Measurements from ENCODE around the gene ATF4.
A peak's percentile ranks its signal among the peaks of the same experiment; 100 is the strongest.

The ATF4 gene, protein sequence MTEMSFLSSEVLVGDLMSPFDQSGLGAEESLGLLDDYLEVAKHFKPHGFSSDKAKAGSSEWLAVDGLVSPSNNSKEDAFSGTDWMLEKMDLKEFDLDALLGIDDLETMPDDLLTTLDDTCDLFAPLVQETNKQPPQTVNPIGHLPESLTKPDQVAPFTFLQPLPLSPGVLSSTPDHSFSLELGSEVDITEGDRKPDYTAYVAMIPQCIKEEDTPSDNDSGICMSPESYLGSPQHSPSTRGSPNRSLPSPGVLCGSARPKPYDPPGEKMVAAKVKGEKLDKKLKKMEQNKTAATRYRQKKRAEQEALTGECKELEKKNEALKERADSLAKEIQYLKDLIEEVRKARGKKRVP

DNA sequence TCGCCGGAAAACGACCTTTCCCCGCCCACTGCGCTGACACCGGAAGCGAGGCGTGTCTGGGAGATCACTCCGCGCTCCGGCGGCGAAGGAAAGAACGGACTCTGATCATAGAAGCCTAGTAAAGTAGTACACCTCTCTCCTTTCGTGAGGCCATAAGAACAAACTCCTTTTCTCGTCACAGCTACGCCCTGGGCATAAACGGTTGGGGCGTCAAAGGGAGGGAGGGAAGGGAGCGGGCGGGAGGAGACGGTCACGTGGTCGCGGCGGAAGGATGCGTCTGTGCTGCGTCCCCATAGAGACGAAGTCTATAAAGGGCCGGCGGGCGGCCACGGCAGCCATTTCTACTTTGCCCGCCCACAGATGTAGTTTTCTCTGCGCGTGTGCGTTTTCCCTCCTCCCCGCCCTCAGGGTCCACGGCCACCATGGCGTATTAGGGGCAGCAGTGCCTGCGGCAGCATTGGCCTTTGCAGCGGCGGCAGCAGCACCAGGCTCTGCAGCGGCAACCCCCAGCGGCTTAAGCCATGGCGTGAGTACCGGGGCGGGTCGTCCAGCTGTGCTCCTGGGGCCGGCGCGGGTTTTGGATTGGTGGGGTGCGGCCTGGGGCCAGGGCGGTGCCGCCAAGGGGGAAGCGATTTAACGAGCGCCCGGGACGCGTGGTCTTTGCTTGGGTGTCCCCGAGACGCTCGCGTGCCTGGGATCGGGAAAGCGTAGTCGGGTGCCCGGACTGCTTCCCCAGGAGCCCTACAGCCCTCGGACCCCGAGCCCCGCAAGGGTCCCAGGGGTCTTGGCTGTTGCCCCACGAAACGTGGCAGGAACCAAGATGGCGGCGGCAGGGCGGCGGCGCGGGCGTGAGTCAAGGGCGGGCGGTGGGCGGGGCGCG is at the start of gene ATF4:
ATF4 (plus strand) TSS at position 337 of the 880 bp plus-strand sequence. CDS start 884 bp downstream, outside the sequence.
- peak; percentile 76 to 88 for DNase-seq

GRCh38 chr22:39471381-39472141 is 48.8 kb upstream of the ATF4 start:
- DNase-seq = no peak

- DNase-seq = no peak
Observed at GRCh38 chr22:39472570-39473556, 47.5 kb upstream of the ATF4 start.

DNA sequence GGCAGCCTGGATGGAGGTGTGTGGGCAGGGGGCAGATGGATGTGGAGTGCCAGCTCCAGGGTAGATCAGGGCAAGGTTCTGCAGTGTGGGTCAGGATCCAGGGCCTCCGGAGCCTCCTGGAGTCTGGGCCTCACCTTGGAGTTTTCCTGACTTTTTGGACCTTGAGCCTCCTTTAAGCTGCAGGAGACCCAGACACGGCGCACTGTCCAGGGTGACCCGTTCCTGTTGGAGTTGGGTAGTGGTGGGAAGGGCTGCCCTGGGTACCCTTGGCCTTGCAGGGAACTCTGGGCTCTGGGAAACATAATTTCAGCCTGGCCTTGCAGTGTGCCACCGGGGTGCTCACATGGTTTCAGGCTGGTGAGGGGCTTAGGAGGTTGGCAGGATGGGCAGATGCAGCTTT is 46.5 kb upstream of the ATF4 start:
- no peak for DNase-seq

- DNase-seq = no peak
Observed at GRCh38 chr22:39474351-39475111, 45.8 kb upstream of the ATF4 start.

DNA sequence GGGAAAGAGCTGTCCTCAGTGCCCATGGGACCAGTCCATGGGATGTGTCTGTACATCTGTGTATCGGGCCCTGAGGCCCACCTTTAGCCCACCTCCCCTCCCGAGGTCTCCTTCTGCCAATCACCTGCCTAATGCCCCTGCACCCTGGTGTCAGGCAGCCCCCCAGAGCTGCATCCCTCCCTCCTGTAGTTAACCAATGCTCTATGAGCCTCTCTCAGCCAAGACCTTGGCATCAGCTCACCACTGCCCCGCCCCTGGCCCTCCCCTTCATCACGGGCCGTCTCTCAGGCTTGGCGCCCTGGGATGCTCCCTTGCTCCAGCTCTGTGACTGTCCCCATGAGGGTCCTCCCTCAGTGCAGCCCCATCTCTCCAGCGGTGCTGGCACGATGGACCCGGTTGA is 45.0 kb upstream of the ATF4 start:
- DNase-seq = no peak

- DNase-seq = no peak
Observed at GRCh38 chr22:39475902-39476301, 44.5 kb upstream of the ATF4 start.

- no peak for DNase-seq
Observed at GRCh38 chr22:39476664-39477063, 43.7 kb upstream of the ATF4 start.

- no peak for DNase-seq
Observed at GRCh38 chr22:39477542-39477941, 42.8 kb upstream of the ATF4 start.

DNA sequence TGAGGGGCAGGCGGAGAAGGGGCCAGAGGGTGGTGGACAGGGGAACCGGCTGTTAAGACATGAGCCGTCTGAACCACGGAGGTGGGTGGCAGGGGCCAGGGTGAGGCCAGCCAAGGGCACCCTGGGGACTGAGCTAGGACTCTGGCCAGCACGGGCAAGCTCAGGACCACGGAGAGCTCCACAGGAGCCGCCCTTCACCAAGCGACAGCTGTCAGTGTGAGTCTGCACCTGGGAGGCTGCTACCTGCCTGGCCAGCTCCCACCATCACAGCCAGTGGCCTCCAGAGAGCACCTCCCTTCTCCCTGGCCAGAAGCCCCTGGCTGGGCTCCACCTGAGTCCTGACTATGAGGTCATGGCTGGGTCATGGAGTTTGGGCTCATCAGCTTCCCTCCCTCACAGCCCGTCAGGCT is 41.9 kb upstream of the ATF4 start:
- no peak for DNase-seq

DNA sequence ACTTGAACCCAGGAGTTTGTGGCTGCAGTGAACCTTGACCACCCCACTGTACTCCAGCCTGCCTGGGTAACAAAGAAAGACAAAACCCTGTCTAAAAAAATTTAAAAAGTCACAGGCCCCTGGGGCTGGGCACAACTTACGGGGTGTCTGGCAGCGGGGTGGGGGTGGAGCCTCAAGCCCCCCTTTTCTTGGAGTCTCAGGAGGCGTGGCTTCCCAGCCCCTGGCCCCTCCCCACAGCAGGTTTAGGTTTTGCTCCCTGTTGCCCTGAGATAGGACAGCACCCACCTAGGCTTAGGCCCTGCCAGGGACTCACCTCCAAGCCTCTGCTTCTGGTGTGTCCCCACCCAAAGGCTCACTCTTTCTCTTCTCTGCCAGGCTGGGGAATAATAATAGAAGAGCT is 41.1 kb upstream of the ATF4 start:
- no peak for DNase-seq

DNA sequence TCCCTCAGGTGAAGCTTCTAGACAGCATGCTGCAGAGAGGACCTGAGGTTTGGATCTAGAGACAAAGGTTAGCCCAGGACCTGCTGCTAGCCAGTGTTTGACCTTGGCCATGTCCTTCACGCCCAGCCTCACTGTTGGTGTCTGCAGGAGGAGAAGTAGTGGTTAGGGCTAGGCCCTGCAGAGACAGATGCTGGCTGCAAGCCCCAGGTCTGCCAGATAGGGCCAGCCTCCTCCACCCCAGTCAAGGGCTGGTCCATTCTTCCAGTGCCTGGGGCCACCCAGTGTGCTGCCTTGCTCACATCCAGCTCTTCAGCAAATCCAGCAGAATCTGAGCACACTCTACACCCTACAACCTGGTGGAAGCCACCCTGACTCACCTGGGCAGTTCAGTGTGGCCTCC is 39.8 kb upstream of the ATF4 start:
- no peak for DNase-seq

DNA sequence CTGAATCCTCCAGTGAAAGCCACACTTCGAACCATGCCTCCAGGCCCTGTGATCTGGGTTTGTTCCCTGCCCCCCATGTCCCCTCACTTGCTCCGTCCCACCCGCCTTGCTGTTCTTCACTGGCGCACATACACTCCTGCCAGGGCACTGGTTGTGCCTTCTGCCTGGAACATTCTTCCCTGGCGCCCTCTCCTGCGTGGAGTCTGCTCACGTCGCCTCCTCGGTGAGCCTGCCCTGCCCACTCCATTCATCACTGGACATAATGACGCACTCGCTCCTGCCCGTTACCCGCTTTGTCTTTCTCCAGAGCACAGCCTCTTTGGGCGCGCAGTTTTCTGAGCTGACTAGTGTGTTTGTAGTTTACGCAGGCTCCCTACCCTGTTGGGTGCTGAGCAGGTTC is 39.3 kb upstream of the ATF4 start:
- DNase-seq = no peak

DNA sequence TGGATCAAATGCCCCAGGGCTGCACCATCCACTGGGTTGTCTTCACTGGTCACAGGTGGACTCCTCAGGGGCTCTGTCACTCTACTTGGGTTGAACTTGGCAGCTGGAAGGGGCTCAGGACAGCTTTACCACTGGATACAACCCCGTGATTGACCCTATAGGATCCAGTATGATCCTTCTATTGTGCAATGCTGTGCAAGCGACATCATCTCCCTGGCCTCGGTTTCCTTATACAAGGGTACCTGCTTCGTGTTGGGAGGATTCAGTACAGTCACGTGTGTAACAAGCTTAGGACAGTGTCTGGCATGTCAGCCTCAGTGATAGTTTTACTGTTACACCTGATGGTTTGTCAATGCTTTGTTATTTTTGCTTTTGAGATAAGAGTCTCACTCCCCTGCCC is 38.8 kb upstream of the ATF4 start:
- no peak for DNase-seq

- no peak for DNase-seq
Observed at GRCh38 chr22:39482768-39483167, 37.6 kb upstream of the ATF4 start.

DNA sequence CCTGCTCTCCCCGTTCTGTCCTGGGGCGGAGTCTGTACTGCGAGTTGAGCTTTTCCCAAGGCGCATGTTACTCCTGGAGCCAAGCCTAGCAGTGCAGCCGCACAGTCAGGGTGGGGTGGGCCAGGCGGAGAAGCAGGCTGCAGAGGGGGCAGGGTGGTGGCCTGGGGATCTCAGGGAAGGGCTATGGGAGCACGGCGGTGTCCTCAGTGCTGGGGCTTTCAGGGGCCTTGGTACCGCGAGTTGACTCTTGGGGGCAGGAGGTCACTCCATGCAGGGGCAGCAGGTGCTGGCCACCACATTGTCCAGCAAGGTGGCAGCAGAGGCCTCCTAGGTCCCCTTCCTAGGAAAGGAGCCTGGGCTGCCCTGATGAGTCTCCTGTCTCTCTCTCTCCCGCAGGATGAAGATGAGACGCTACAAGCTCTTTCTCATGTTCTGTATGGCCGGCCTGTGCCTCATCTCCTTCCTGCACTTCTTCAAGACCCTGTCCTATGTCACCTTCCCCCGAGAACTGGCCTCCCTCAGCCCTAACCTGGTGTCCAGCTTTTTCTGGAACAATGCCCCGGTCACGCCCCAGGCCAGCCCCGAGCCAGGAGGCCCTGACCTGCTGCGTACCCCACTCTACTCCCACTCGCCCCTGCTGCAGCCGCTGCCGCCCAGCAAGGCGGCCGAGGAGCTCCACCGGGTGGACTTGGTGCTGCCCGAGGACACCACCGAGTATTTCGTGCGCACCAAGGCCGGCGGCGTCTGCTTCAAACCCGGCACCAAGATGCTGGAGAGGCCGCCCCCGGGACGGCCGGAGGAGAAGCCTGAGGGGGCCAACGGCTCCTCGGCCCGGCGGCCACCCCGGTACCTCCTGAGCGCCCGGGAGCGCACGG is 33.2 kb upstream of the ATF4 start:
- no peak for DNase-seq

DNA sequence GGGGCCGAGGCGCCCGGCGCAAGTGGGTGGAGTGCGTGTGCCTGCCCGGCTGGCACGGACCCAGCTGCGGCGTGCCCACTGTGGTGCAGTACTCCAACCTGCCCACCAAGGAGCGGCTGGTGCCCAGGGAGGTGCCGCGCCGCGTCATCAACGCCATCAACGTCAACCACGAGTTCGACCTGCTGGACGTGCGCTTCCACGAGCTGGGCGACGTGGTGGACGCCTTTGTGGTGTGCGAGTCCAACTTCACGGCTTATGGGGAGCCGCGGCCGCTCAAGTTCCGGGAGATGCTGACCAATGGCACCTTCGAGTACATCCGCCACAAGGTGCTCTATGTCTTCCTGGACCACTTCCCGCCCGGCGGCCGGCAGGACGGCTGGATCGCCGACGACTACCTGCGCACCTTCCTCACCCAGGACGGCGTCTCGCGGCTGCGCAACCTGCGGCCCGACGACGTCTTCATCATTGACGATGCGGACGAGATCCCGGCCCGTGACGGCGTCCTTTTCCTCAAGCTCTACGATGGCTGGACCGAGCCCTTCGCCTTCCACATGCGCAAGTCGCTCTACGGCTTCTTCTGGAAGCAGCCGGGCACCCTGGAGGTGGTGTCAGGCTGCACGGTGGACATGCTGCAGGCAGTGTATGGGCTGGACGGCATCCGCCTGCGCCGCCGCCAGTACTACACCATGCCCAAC is 32.4 kb upstream of the ATF4 start:
- no peak for DNase-seq

GRCh38 chr22:39488563-39489083 is 31.7 kb upstream of the ATF4 start:
- DNase-seq = no peak

Measured in NCI-H2081 (cell line).